ENCODE results near the gene DPH6. TPM values are rescaled to one million over a fixed set of nuclear protein-coding genes. Genes with fewer than 3 reads are reported as not detected.
A peak's percentile ranks its signal among the peaks of the same experiment; 100 is the strongest.

Gene DPH6
- total and polyA plus RNA-seq, 2 donors = 7.7 to 40.8 TPM

GRCh38 chr15:35557012-35557411 lies 11.0 kb upstream of the DPH6 start:
- peaks cover 2% of the 10 kb centered on the region for H3K36me3 ChIP-seq (ENCODE audit: insufficient read depth)
- no peaks in the 10 kb centered on the region for H3K4me1 ChIP-seq (ENCODE audit: insufficient read depth)
- DNase-seq (ENCODE audit: extremely low spot score) = no peak
- no peak overlapping the region for H3K27ac ChIP-seq (ENCODE audit: low read depth)
- 95% methylated on average over 4 of the region's 4 CpGs for WGBS
- no peak overlapping the region for H3K4me3 ChIP-seq (ENCODE audit: low read depth, low read length)

GRCh38 chr15:35555244-35555643 lies 9.3 kb upstream of the DPH6 start:
- Histone ChIP-seq H3K36me3 (ENCODE audit: insufficient read depth) (peaks cover 2% of the 10 kb centered on the region), H3K27ac (ENCODE audit: low read depth) (no peak overlapping the region), H3K4me3 (ENCODE audit: low read depth, low read length) (no peak overlapping the region), H3K4me1 (ENCODE audit: insufficient read depth) (no peaks in the 10 kb centered on the region)
- WGBS = 90% methylated on average over 1 of the region's 1 CpG
- DNase-seq (ENCODE audit: extremely low spot score) = no peak

- peaks cover 2% of the 10 kb centered on the region for H3K36me3 ChIP-seq (ENCODE audit: insufficient read depth)
- H3K4me3 ChIP-seq (ENCODE audit: low read depth, low read length) = no peak overlapping the region
- WGBS = 94% methylated on average over 5 of the region's 5 CpGs
- no peaks in the 10 kb centered on the region for H3K4me1 ChIP-seq (ENCODE audit: insufficient read depth)
- no peak for DNase-seq (ENCODE audit: extremely low spot score)
- H3K27ac ChIP-seq (ENCODE audit: low read depth) = no peak overlapping the region
Measured at GRCh38 chr15:35550957-35551356, 5.0 kb upstream of the DPH6 start.

GRCh38 chr15:35549567-35549966 lies 3.6 kb upstream of the DPH6 start:
- no peak for DNase-seq (ENCODE audit: extremely low spot score)
- Histone ChIP-seq H3K4me1 (ENCODE audit: insufficient read depth) (no peaks in the 10 kb centered on the region), H3K4me3 (ENCODE audit: low read depth, low read length) (no peak overlapping the region), H3K27ac (ENCODE audit: low read depth) (no peak overlapping the region), H3K36me3 (ENCODE audit: insufficient read depth) (no peaks in the 10 kb centered on the region)
- WGBS = 76% methylated on average over 4 of the region's 4 CpGs

- 97% methylated on average over 2 of the region's 2 CpGs for WGBS
- H3K36me3 ChIP-seq (ENCODE audit: insufficient read depth) = no peaks in the 10 kb centered on the region
- no peak for DNase-seq (ENCODE audit: extremely low spot score)
- no peak overlapping the region for H3K4me3 ChIP-seq (ENCODE audit: low read depth, low read length)
- no peaks in the 10 kb centered on the region for H3K4me1 ChIP-seq (ENCODE audit: insufficient read depth)
- no peak overlapping the region for H3K27ac ChIP-seq (ENCODE audit: low read depth)
Measured at GRCh38 chr15:35548435-35548834, 2.5 kb upstream of the DPH6 start.

GRCh38 chr15:35547775-35548364 lies 1.9 kb upstream of the DPH6 start:
- WGBS = 86% methylated on average over 11 of the region's 11 CpGs

GRCh38 chr15:35546511-35547381 lies 781 bp upstream of the DPH6 start:
- H3K27ac ChIP-seq (ENCODE audit: low read depth) = peak overlapping the region; percentile 97
- no peaks in the 10 kb centered on the region for H3K4me1 ChIP-seq (ENCODE audit: insufficient read depth)
- H3K4me3 ChIP-seq (ENCODE audit: low read depth, low read length) = peak overlapping the region; percentile 74
- WGBS = 58% methylated on average over 14 of the region's 14 CpGs
- no peaks in the 10 kb centered on the region for H3K36me3 ChIP-seq (ENCODE audit: insufficient read depth)
- DNase-seq (ENCODE audit: extremely low spot score) = no peak

More at GRCh38 chr15:35547775-35548364, 1.9 kb upstream of the DPH6 start:
- DNase-seq (ENCODE audit: extremely low spot score) = no peak
- H3K4me1 ChIP-seq (ENCODE audit: insufficient read depth) = no peaks in the 10 kb centered on the region
- no peaks in the 10 kb centered on the region for H3K36me3 ChIP-seq (ENCODE audit: insufficient read depth)
- H3K4me3 ChIP-seq (ENCODE audit: low read depth, low read length) = no peak overlapping the region
- H3K27ac ChIP-seq (ENCODE audit: low read depth) = no peak overlapping the region

GRCh38 chr15:35545316-35545823 lies 595 bp downstream of the DPH6 start:
- no peaks in the 10 kb centered on the region for H3K36me3 ChIP-seq (ENCODE audit: insufficient read depth)
- whole genome bisulfite sequencing = 1% methylated on average over 15 of the region's 15 CpGs
- DNase-seq (ENCODE audit: extremely low spot score) = peak; percentile 33
- H3K4me3 ChIP-seq (ENCODE audit: low read depth, low read length) = peak overlapping the region; percentile 74
- H3K27ac ChIP-seq (ENCODE audit: low read depth) = peak overlapping the region; percentile 97
- H3K4me1 ChIP-seq (ENCODE audit: insufficient read depth) = no peaks in the 10 kb centered on the region

- WGBS = 34% methylated on average over 1 of the region's 1 CpG
- H3K36me3 ChIP-seq (ENCODE audit: insufficient read depth) = no peaks in the 10 kb centered on the region
- H3K27ac ChIP-seq (ENCODE audit: low read depth) = no peak overlapping the region
- no peak overlapping the region for H3K4me3 ChIP-seq (ENCODE audit: low read depth, low read length)
- DNase-seq (ENCODE audit: extremely low spot score) = no peak
- H3K4me1 ChIP-seq (ENCODE audit: insufficient read depth) = no peaks in the 10 kb centered on the region
Measured at GRCh38 chr15:35540885-35541284, 5.1 kb downstream of the DPH6 start.

GRCh38 chr15:35540021-35540420 lies 5.9 kb downstream of the DPH6 start:
- no peaks in the 10 kb centered on the region for H3K4me1 ChIP-seq (ENCODE audit: insufficient read depth)
- 96% methylated on average over 2 of the region's 2 CpGs for WGBS
- no peak overlapping the region for H3K4me3 ChIP-seq (ENCODE audit: low read depth, low read length)
- no peak for DNase-seq (ENCODE audit: extremely low spot score)
- no peaks in the 10 kb centered on the region for H3K36me3 ChIP-seq (ENCODE audit: insufficient read depth)
- no peak overlapping the region for H3K27ac ChIP-seq (ENCODE audit: low read depth)

- peaks cover 3% of the 10 kb centered on the region for H3K36me3 ChIP-seq (ENCODE audit: insufficient read depth)
- H3K27ac ChIP-seq (ENCODE audit: low read depth) = no peak overlapping the region
- H3K4me1 ChIP-seq (ENCODE audit: insufficient read depth) = no peaks in the 10 kb centered on the region
- H3K4me3 ChIP-seq (ENCODE audit: low read depth, low read length) = no peak overlapping the region
- DNase-seq (ENCODE audit: extremely low spot score) = no peak
- WGBS = 50% methylated on average over 2 of the region's 2 CpGs
Measured at GRCh38 chr15:35535365-35535916, 10.5 kb downstream of the DPH6 start.

GRCh38 chr15:35533130-35534110 lies 12.5 kb downstream of the DPH6 start:
- WGBS = 98% methylated on average over 2 of the region's 2 CpGs
- Histone ChIP-seq H3K4me3 (ENCODE audit: low read depth, low read length) (no peak overlapping the region), H3K36me3 (ENCODE audit: insufficient read depth) (peaks cover 3% of the 10 kb centered on the region), H3K4me1 (ENCODE audit: insufficient read depth) (no peaks in the 10 kb centered on the region), H3K27ac (ENCODE audit: low read depth) (no peak overlapping the region)
- no peak for DNase-seq (ENCODE audit: extremely low spot score)

- 97% methylated on average over 2 of the region's 2 CpGs for WGBS
- Histone ChIP-seq H3K36me3 (ENCODE audit: insufficient read depth) (peaks cover 3% of the 10 kb centered on the region), H3K4me1 (ENCODE audit: insufficient read depth) (no peaks in the 10 kb centered on the region), H3K27ac (ENCODE audit: low read depth) (no peak overlapping the region), H3K4me3 (ENCODE audit: low read depth, low read length) (no peak overlapping the region)
- no peak for DNase-seq (ENCODE audit: extremely low spot score)
Measured at GRCh38 chr15:35530698-35531097, 15.3 kb downstream of the DPH6 start.
